T-cell (primary cell): ENCODE measurements around the gene SLC38A6. TPM values are rescaled to one million over a fixed set of nuclear protein-coding genes. Genes with fewer than 3 reads are reported as not detected.

ENCODE experiments used
- ATAC-seq, 4 experiments: fragments of 200-7000 bp in 3 of 4; fragments of 150-1000 bp in 1 of 4; cut with Tn5 transposase; replicated peaks in 1 of 4; 1 replicate in 3 of 4; 2 replicates in 1 of 4; pipeline ENCODE4 v1.10.0; 2021; ENCODE audit warnings: moderate library complexity in 3 of 4, mild to moderate bottlenecking in 2 of 4, moderate number of reproducible peaks in 1 of 4
- CTCF ChIA-PET, 2 donors: fragments of 300-600 bp; sonication (Branson Sonifier 250); formaldehyde crosslinking; loops; one replicate each; lab custom pipeline; 2022; ENCODE audit warnings: antibody characterized with exemption in 2 of 2; lab: Charles Lee
- POLR2A ChIA-PET, 2 donors: fragments of 300-600 bp; sonication (Branson Sonifier 250); formaldehyde crosslinking; loops; one replicate each; lab custom pipeline; 2022; ENCODE audit warnings: antibody characterized with exemption in 2 of 2; lab: Charles Lee
- DNase-seq, 35 experiments: peaks; one replicate each; pipeline versions ENCODE4 v3.0.0 to v3.0.0-alpha.2; 2013 to 2023
- H3K27ac ChIP-seq: one replicate; pipeline ENCODE4 v1.5.1; 2013; ENCODE audit warnings: low read length
- H3K27me3 ChIP-seq, 2 experiments: replicated peaks in 1 of 2; 1 replicate in 1 of 2; 2 replicates in 1 of 2; pipeline versions ENCODE4 v1.6.1 to v1.7.0; 2013; ENCODE audit warnings: low read length in 1 of 2, mixed read lengths in 1 of 2; ENCODE audit not compliant: control insufficient read depth in 2 of 2, insufficient read depth in 2 of 2; ENCODE audit errors: extremely low read depth in 1 of 2
- H3K36me3 ChIP-seq, 2 donors: 1 replicate in 1 of 2; 2 replicates in 1 of 2; pipeline versions ENCODE4 v1.6.1 to v1.7.0; 2013; ENCODE audit warnings: low read length in 1 of 2; ENCODE audit not compliant: control insufficient read depth in 2 of 2, insufficient read depth in 1 of 2; ENCODE audit errors: extremely low read depth in 1 of 2
- H3K4me1 ChIP-seq, 2 experiments: 1 replicate in 1 of 2; 2 replicates in 1 of 2; pipeline versions ENCODE4 v1.6.1 to v1.7.0; 2013; ENCODE audit warnings: low read length in 2 of 2, mixed read lengths in 1 of 2; ENCODE audit not compliant: insufficient read depth in 2 of 2, control insufficient read depth in 1 of 2; ENCODE audit errors: extremely low read depth in 1 of 2
- H3K4me3 ChIP-seq, 2 donors: 1 replicate in 1 of 2; 2 replicates in 1 of 2; pipeline versions ENCODE4 v1.5.1 to v1.7.0; 2013; ENCODE audit warnings: mild to moderate bottlenecking in 2 of 2, low read length in 1 of 2, moderate library complexity in 1 of 2; ENCODE audit not compliant: control insufficient read depth in 1 of 2; ENCODE audit errors: extremely low read depth in 1 of 2
- H3K9me3 ChIP-seq: 2 replicates; pipeline ENCODE4 v1.7.0; 2013
- H3K27ac Mint-ChIP-seq, 2 donors: one replicate each; pipeline ENCODE4 v1.8.0; 2020 to 2021; ENCODE audit warnings: mild to moderate bottlenecking in 2 of 2, mixed read lengths in 2 of 2
- H3K27me3 Mint-ChIP-seq, 2 donors: one replicate each; pipeline ENCODE4 v1.8.0; 2021 to 2022; ENCODE audit warnings: mixed read lengths in 2 of 2
- H3K36me3 Mint-ChIP-seq: one replicate; pipeline ENCODE4 v1.8.0; 2021; ENCODE audit warnings: mixed read lengths
- H3K4me1 Mint-ChIP-seq, 3 donors: one replicate each; pipeline ENCODE4 v1.8.0; 2020 to 2022; ENCODE audit warnings: mixed read lengths in 3 of 3, mild to moderate bottlenecking in 1 of 3
- H3K4me3 Mint-ChIP-seq, 3 donors: one replicate each; pipeline ENCODE4 v1.8.0; 2020 to 2022; ENCODE audit warnings: mild to moderate bottlenecking in 3 of 3, mixed read lengths in 3 of 3, moderate library complexity in 3 of 3
- H3K9me3 Mint-ChIP-seq, 3 donors: one replicate each; pipeline ENCODE4 v1.8.0; 2020 to 2022; ENCODE audit warnings: mixed read lengths in 3 of 3
- WGBS: methylation state at CpG from one replicate; pipeline ENCODE4 v1.1.5; 2013; ENCODE audit warnings: missing lambda C conversion rate; ENCODE audit not compliant: insufficient coverage; 5-methylcytosine and 5-hydroxymethylcytosine counted together
- total RNA-seq, 35 experiments: library from RNA in 6 of 35; stranded (reverse) in 6 of 35; fragments of 120-200 nt in 1 of 35; gene quantifications; one replicate each; pipeline versions ENCODE4 v1.2.1 to v1.2.4 and lab custom pipeline; 2013 to 2026

The SLC38A6 gene
- total RNA-seq, 5 donors from 2014 or later (not counting 1 experiment from before 2014, with no cell fraction given), result 11.1 to 20.3 (median 14.2) TPM

DNA sequence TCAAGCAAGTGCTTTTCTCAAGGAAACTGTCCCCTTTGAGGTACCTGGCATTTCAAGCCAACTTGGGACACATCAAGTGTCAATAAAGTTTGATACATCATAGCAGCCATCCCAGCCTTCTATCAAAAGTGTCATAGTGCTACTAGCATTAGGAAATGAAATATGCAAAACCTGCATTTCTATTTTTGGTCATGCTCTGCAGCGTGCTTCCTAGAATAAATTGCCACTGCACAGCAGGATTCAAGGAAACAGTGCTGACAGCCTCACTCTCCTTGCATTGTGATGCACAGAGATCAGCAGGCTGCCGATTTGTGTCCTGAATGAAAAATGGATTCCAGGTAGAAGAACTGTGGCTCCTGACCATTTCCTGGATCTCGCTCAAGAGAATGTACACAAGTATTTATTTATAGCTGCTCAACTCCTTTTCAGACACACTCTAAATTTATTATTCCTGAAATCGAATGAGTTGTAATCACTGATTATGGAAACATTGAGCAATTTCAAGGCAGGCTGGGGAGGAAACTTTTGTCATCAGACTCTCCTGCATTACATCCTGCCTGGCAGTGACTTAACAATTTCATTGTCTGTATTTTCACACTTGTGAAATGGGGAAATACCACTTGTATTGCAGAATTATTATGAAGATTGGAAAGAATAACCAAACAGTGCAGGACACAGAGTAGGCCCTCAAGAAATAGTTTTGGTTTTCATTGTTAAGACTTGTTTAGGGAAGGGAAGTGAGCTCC lies 120.9 kb downstream of the SLC38A6 start:
- CTCF ChIA-PET, result no interaction called here
- Histone ChIP-seq H3K4me1 (no peaks in the 10 kb centered on the region), H3K9me3 (no peaks in the 10 kb centered on the region), H3K27ac (no peak overlapping the region), H3K36me3 (no peaks in the 10 kb centered on the region), H3K4me3 (no peak overlapping the region), H3K27me3 (no peaks in the 10 kb centered on the region)
- POLR2A ChIA-PET, result no interaction called here
- no peak overlapping the region for H3K4me3 Mint-ChIP-seq
- no peaks in the 10 kb centered on the region for H3K4me1 Mint-ChIP-seq
- no peak for ATAC-seq
- H3K36me3 Mint-ChIP-seq, result peaks cover 9% of the 10 kb centered on the region
- 50% methylated on average over 1 of the region's 4 CpGs for WGBS
- no peaks in the 10 kb centered on the region for H3K27me3 Mint-ChIP-seq
- H3K9me3 Mint-ChIP-seq, result peaks cover 3 to 4% (median 4%) of the 10 kb centered on the region in 3 donors
- no peak overlapping the region for H3K27ac Mint-ChIP-seq
- DNase-seq, result no peak

Other genes starting within 250 kb of the SLC38A6 start
- 10 to 100 TPM; 14.7 to 24.8 (median 19.2) TPM for gene MNAT1, start 246.5 kb upstream of the SLC38A6 start, total RNA-seq
- 1 to 10 TPM; 3.6 to 7.6 (median 5.7) TPM for gene TRMT5, start 166 bp upstream of the SLC38A6 start, total RNA-seq